ENCODE data around the gene KCNIP1. TPM values are rescaled to one million over a fixed set of nuclear protein-coding genes. Genes with fewer than 3 reads are reported as not detected.

The KCNIP1 gene
- polyA plus RNA-seq, 1 of the 3 experiments (the other 2 are of a cell fraction), result 1.3 TPM

DNA sequence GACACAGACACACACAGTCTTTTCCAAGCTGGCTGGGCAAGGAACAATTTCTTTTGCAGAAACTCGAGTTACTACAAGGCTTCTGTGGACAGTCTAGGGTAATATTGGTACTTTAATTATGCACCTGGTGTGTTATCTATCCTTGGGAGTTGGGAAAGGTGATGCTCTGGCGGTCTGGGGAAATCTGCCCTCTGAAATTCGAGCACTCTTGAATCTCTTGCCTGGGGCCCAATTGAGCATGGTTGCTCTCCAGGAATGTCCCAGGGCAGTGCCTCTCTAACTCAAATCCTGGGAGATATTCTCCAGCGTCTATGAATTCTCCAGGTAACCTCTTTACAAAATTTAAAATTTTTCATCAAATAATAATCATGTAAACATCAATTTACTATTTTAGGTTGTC, 69.3 kb downstream of the KCNIP1 start:
- H3K9me3 ChIP-seq, result no peaks in the 10 kb centered on the region
- no peaks in the 10 kb centered on the region for H3K36me3 ChIP-seq (replicated peaks in 1 of 2; ENCODE audit: control insufficient read depth in 1 of 2, insufficient read depth in 2 of 2, low read length in 1 of 2)
- no peaks in the 10 kb centered on the region for H3F3A ChIP-seq (replicated peaks; ENCODE audit: insufficient read depth)
- 50% methylated on average over 1 of the region's 4 CpGs for WGBS (ENCODE audit: low lambda C conversion rate)
- H3K79me2 ChIP-seq (ENCODE audit: insufficient read depth), result no peaks in the 10 kb centered on the region
- peaks cover 4% of the 10 kb centered on the region for H3K27me3 ChIP-seq (ENCODE audit: insufficient read depth)
- CTCF ChIA-PET, result no interaction called here
- no peak overlapping the region for H3K4me2 ChIP-seq
- H3K9me2 ChIP-seq, result no peaks in the 10 kb centered on the region
- H3K4me3 ChIP-seq (ENCODE audit: low read depth in 2 of 2, low read length in 1 of 2), result no peak overlapping the region
- TF ChIP-seq POLR2AphosphoS5 (IDR thresholded peaks at IDR 0.05; ENCODE audit: low read depth, low read length) (no peak), RXRA (IDR thresholded peaks at IDR 0.05; ENCODE audit: borderline replicate concordance, low read depth) (no peak), CHD2 (IDR thresholded peaks at IDR 0.05; ENCODE audit: low read length, partially characterized antibody) (no peak), MXI1 (IDR thresholded peaks at IDR 0.05; ENCODE audit: low read depth, low read length) (no peak), FOXM1 (IDR thresholded peaks at IDR 0.05; ENCODE audit: low read depth) (no peak), TEAD4 (IDR thresholded peaks at IDR 0.05; ENCODE audit: borderline replicate concordance, insufficient read depth) (no peak), YY1 (IDR thresholded peaks at IDR 0.05; ENCODE audit: low read depth) (no peak), TAF1 (IDR thresholded peaks at IDR 0.05; ENCODE audit: borderline replicate concordance, low read depth, low read length) (no peak), MEF2A (IDR thresholded peaks at IDR 0.05; ENCODE audit: borderline replicate concordance, low read depth) (no peak)
- TF ChIP-seq, protein P1, sequence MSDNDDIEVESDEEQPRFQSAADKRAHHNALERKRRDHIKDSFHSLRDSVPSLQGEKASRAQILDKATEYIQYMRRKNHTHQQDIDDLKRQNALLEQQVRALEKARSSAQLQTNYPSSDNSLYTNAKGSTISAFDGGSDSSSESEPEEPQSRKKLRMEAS (IDR thresholded peaks at IDR 0.05; ENCODE audit: low read depth), result no peak
- TF ChIP-seq, protein P2, sequence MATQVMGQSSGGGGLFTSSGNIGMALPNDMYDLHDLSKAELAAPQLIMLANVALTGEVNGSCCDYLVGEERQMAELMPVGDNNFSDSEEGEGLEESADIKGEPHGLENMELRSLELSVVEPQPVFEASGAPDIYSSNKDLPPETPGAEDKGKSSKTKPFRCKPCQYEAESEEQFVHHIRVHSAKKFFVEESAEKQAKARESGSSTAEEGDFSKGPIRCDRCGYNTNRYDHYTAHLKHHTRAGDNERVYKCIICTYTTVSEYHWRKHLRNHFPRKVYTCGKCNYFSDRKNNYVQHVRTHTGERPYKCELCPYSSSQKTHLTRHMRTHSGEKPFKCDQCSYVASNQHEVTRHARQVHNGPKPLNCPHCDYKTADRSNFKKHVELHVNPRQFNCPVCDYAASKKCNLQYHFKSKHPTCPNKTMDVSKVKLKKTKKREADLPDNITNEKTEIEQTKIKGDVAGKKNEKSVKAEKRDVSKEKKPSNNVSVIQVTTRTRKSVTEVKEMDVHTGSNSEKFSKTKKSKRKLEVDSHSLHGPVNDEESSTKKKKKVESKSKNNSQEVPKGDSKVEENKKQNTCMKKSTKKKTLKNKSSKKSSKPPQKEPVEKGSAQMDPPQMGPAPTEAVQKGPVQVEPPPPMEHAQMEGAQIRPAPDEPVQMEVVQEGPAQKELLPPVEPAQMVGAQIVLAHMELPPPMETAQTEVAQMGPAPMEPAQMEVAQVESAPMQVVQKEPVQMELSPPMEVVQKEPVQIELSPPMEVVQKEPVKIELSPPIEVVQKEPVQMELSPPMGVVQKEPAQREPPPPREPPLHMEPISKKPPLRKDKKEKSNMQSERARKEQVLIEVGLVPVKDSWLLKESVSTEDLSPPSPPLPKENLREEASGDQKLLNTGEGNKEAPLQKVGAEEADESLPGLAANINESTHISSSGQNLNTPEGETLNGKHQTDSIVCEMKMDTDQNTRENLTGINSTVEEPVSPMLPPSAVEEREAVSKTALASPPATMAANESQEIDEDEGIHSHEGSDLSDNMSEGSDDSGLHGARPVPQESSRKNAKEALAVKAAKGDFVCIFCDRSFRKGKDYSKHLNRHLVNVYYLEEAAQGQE (IDR thresholded peaks at IDR 0.05; ENCODE audit: low read depth, low read length), result no peak
- TF ChIP-seq, protein P3, sequence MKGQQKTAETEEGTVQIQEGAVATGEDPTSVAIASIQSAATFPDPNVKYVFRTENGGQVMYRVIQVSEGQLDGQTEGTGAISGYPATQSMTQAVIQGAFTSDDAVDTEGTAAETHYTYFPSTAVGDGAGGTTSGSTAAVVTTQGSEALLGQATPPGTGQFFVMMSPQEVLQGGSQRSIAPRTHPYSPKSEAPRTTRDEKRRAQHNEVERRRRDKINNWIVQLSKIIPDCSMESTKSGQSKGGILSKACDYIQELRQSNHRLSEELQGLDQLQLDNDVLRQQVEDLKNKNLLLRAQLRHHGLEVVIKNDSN (IDR thresholded peaks at IDR 0.05; ENCODE audit: borderline replicate concordance, low read depth), result no peak
- TF ChIP-seq, protein P4, sequence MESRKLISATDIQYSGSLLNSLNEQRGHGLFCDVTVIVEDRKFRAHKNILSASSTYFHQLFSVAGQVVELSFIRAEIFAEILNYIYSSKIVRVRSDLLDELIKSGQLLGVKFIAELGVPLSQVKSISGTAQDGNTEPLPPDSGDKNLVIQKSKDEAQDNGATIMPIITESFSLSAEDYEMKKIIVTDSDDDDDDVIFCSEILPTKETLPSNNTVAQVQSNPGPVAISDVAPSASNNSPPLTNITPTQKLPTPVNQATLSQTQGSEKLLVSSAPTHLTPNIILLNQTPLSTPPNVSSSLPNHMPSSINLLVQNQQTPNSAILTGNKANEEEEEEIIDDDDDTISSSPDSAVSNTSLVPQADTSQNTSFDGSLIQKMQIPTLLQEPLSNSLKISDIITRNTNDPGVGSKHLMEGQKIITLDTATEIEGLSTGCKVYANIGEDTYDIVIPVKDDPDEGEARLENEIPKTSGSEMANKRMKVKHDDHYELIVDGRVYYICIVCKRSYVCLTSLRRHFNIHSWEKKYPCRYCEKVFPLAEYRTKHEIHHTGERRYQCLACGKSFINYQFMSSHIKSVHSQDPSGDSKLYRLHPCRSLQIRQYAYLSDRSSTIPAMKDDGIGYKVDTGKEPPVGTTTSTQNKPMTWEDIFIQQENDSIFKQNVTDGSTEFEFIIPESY (IDR thresholded peaks at IDR 0.05; ENCODE audit: borderline replicate concordance, low read depth), result no peak
- no peaks in the 10 kb centered on the region for H4K20me1 ChIP-seq (ENCODE audit: insufficient read depth)
- no peak for DNase-seq
- no peak overlapping the region for H3K27ac ChIP-seq (ENCODE audit: low read depth in 2 of 2, low read length in 1 of 2)
- H3K9ac ChIP-seq, result no peak overlapping the region
- H3K4me1 ChIP-seq (ENCODE audit: control insufficient read depth in 1 of 2, insufficient read depth in 2 of 2, low read depth in 1 of 2, low read length in 1 of 2), result no peaks in the 10 kb centered on the region
- POLR2A ChIA-PET, result no interaction called here
- H2AFZ ChIP-seq (ENCODE audit: low read depth), result no peak overlapping the region

Data from SK-N-SH (cell line).